PFSK-1 (cell line): Measurements from ENCODE around the gene MRPL10.

ENCODE experiments used
- FOXP2 ChIP-seq: optimal IDR thresholded peaks from 2 replicates; pipeline ENCODE3; 2011; ENCODE audit warnings: borderline replicate concordance, control low read depth, inconsistent platforms; ENCODE audit not compliant: insufficient read depth; ENCODE audit errors: extremely low read length, extremely low read depth
- POLR2AphosphoS5 ChIP-seq: IDR thresholded peaks from 2 replicates; pipeline ENCODE4 v1.6.1; 2012; ENCODE audit warnings: low read depth, mild to moderate bottlenecking, control low read depth, low read length, moderate library complexity
- REST ChIP-seq, 2 experiments: IDR thresholded peaks; 2 replicates each; pipeline versions ENCODE4 v1.6.1 to v1.8.0; 2011 to 2012; ENCODE audit warnings: low read depth in 2 of 2, low read length in 2 of 2, control low read depth in 1 of 2, inconsistent platforms in 1 of 2, mild to moderate bottlenecking in 1 of 2, moderate library complexity in 1 of 2; ENCODE audit not compliant: insufficient read depth in 1 of 2
- TAF1 ChIP-seq: IDR thresholded peaks from 2 replicates; pipeline ENCODE4 v1.6.1; 2012; ENCODE audit warnings: low read length, control low read depth, borderline replicate concordance; ENCODE audit not compliant: insufficient read depth

- TF ChIP-seq REST (IDR thresholded peaks at IDR 0.05; ENCODE audit: insufficient read depth in 1 of 2, low read depth in 2 of 2, low read length in 2 of 2) (no peak), POLR2AphosphoS5 (no peak), TAF1 (no peak), FOXP2 (no peak)
Measured at GRCh38 chr17:47871048-47871447, 39.7 kb upstream of the MRPL10 start.
